CD4-positive, alpha-beta T cell treated with Interleukin-10 for 1 hour (primary cell): ENCODE measurements around the gene HUS1.
"Not testable (repeated sequence)": the region's sequence is repeated elsewhere in the genome, so short reads cannot be mapped to it uniquely, and the experiment has no call there.

Experiments used
- DNase-seq: peaks from one replicate; pipeline ENCODE4 v3.0.0-alpha.2; 2020

The HUS1 gene

GRCh38 chr7:47943676-47944474, 35.5 kb downstream of the HUS1 start:
- DNase-seq = no peak

DNA sequence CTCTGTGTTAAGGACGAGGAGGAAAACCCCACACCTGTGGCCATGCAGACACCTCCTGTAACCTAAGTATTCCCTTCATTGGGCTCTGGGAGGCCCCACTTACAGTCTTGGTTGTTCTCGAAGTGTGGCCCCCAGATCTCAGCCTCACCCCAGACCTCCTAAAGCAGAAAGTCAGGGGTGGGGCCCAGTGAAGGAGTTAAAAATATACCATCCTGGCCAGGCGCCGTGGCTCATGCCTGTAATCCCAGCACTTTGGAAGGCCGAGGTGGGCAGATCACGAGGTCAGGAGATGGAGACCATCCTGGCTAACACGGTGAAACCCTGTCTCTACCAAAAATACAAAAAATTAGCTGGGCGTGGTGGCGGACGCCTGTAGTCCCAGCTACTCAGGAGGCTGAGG, 36.8 kb downstream of the HUS1 start:
- DNase-seq = not testable (repeated sequence)

GRCh38 chr7:47942132-47942531, 37.3 kb downstream of the HUS1 start:
- no peak for DNase-seq

GRCh38 chr7:47941136-47941844, 38.1 kb downstream of the HUS1 start:
- no peak for DNase-seq

DNA sequence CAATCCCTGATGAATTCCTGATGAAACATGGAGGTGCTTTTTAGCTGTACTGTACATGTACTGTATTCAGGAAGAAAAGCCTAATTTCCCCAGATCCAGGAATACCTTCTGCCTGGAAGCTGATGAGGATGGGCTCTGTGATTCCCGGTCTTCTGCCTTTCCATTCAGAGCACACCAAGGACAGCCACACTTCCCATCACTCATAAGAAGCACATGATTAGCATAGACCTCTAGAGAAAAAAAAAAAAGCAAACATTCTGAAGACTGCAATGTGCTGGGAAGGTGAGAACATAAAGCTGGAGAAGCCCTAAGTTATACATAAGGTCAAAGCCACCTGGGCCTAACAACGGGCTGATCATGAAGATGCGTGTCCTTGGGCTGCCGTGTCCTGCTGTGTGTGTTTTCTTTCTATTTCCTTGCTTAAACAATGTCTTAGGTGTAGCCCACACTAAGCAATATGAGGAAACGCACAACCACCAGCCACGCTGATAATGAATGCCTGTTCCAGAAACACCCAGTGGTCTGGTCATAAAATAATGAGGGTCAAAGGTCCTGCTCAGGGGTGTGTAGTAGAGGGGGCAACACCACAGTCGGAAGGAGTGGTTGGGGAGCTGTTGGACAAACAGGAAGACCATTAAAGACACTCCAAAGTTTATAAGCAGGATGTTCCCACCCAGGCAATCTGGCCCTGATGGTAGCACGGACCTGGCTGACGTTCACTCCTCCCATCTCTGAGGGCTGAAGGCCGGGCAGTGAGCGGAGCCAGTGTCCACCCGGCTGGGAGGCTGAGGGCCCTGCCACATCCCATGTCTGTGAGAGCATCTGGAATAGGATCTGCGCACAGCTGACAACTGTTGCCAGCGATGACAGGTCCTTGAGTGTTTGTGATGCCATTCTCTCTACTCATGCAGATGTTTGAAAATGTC, 39.1 kb downstream of the HUS1 start:
- no peak for DNase-seq

- no peak for DNase-seq
Observed at GRCh38 chr7:47939425-47940036, 39.9 kb downstream of the HUS1 start.

GRCh38 chr7:47938574-47939165, 40.7 kb downstream of the HUS1 start:
- DNase-seq = no peak

DNA sequence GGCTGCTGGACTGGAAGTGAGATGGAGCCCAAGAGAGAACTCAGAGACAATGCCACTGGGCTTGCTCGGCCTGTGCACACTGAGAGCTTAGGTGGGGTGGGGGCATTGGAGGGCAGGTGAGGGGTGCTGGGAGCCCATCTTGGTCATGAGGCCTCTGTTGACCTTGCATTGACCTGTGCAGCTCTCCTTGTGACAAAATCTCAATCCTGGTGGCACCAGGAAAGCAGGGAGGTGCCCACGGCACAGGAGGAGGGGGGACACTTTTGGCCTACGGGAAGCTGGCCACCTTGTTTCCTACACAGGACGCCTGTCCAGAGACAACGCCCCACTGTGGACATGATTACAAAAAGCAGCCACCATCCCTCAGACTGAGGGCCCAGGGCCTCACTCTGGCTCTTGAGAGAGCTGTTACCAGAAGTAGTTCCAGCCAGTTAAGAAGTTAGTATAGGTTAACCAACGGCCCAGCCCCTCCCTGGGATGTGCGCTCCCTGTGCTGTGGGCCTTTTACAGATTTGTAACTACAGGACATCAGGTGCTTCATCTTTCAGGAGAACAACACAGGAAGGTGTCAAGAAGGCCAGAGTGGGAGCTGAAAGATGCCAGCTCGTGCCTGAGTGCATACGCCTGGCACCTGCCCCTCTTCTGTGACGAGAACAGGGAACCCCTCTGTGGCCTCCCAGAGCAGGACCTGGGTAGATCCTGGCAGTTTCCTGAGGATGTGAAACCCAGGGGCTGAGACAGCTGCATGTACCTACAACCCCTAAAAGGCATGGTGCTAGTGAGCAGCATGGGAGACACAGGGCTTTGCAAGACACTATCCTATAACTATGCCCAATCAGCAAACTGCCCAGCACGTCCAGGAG, 41.5 kb downstream of the HUS1 start:
- no peak for DNase-seq

DNA sequence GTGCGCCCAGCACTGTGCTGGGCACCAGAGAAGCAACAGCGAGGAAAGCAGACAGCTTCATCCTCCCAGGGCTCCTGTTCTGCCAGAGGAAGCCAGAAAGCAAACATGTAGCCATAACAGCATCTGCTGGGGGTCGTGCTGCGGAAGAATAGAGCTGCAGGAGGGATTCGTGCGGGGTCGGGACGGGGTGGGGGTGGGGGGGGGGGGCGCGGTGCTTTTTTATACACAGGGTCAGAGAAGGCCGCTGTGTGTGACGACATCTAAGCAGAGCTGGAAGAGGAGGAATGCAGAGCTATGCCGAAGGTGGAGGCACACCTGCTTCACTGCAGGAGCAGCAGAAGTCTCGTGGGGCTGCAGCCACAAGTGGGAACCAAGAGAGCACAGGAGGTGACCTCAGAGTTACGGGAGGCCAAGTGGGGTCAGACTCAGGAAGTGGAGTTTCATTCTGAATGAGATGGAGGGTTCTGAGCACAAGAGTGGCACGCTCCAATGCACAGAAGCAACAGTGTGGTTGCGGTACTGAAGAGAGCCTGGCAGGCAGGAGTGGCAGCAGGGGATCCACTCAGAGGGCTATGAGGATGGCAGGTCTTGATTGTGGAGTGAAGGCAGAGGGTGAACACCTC, 42.2 kb downstream of the HUS1 start:
- DNase-seq = no peak

DNA sequence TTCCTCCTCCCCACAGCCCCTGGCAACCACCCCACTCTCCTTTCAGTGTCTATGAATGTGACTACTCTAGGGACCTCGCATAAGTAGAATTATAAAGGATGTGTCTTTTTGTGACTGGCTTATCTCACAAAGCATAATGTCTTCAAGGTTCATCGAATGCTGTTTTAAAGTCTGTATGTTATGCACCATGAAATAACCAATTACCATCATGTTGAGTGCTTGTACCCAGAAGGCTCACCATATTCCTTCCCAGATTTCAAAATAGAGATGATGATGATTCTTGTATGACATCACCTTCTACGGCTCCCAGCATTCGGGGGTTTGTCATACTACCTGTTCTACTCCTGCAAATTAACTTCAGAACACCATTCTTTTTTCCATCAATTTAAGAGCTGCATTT, 43.1 kb downstream of the HUS1 start:
- no peak for DNase-seq

- DNase-seq = no peak
Observed at GRCh38 chr7:47935336-47935735, 44.1 kb downstream of the HUS1 start.

GRCh38 chr7:47934831-47935230, 44.6 kb downstream of the HUS1 start:
- no peak for DNase-seq

DNA sequence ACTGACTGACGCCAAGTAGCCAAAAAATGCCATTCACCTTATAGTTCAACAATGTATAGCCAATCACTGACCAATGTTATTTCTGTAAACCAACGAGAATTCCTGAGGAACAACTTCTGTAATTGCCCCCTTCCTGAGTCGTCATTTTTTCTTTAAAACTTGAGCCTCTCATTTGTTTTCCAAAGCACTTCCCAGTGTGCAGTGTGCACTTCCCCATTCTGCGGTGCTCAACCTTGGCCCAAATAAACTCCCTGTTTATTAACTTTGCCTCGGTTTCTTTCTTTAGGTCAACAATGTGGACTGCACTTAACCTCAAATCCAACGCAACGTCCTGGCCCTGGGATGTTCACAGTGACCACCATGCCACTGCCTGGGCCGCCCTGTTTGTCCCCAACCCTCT, 46.2 kb downstream of the HUS1 start:
- DNase-seq = no peak

DNA sequence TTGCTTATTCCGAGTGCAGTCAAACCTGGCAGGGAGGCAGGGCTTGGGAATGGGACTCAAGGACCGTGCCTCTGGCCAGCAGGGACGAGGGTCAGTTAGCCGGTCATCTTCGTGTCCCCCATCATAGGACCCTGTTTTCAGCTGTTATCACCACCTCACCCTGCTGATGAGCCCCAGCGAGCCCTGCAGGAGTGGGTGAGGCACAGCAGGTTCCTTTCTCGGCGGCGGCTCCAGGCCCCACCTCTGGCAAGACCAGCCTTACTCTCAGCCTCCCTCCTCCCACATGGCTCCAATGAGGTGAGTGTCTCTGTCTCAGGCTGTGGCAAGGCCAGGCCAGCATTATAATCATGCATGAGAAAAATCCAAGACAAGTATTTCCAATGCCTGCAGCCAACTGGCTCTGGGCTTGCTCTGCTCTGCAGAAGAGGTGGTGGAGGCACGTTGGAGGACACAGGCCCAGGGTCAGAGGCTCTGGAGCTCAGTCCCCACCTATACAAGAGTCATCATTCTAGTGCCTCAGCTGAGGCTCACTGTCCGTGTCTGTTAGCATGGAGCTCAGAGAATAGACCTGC, 46.9 kb downstream of the HUS1 start:
- no peak for DNase-seq

- no peak for DNase-seq
Observed at GRCh38 chr7:47932016-47932415, 47.4 kb downstream of the HUS1 start.

DNA sequence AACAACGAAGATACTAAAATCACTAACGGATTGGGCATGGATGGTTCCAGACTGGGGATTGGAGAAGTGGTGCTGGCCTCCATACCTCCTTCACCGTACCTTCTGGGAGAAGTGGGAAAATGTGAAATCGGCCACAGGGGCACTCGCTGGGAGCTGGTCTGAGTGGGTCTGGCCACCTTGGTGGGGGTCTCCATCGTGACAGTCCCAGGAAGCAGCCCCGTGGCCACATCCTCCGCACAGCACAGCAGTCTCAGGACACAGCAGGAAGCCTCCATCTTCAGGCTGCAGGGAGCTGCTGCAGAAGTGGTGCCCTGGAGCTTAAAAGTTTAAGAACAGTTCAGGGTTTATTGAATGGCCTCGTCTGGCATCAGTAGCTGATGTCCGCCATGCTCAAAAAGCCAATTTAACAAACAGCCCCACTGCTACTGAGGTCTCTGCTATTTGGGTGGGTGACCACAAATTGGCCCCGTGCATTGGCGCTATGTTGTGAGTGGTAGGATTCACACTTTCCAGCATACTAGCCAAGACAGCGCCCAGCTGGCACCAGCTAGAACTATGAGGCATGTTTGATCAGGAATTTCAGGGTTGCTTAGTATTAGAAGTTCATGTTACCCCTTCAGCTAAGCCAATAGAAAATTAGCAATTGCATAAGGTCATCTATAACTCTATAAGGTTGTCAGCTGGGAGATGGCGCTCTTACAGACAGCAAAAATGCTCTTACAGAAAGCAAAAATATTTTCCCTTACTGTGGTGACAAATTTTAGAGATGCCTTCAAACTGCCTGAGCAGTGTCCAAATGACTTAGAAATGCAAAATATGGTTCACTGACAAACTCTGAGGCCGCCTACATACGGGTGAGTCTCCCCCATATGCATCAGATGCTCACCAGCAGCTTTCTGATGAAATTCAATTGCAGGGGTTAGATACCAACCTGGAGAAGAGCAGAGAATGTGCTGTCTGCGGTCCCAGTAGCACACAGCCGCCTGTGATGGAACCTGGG, 48.1 kb downstream of the HUS1 start:
- DNase-seq = no peak

DNA sequence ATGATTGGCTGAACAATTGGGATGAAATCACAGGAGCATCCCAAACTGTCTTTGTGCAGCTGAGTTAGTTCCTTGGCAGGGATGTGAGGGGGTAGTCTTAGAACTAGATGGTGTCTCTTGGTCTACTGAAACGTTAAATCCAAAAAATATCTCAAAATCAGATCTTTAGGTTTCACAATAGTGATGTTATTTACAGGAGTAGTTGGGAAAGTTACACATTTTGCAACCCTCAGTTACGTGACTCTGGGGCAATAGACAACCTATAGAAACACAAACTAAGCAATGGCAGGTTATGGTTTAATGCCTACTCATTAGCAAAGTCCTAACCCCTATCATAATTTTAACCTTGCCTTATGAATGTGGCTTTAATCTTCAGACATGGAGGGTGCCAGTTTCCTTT, 55.1 kb downstream of the HUS1 start:
- DNase-seq = no peak

DNA sequence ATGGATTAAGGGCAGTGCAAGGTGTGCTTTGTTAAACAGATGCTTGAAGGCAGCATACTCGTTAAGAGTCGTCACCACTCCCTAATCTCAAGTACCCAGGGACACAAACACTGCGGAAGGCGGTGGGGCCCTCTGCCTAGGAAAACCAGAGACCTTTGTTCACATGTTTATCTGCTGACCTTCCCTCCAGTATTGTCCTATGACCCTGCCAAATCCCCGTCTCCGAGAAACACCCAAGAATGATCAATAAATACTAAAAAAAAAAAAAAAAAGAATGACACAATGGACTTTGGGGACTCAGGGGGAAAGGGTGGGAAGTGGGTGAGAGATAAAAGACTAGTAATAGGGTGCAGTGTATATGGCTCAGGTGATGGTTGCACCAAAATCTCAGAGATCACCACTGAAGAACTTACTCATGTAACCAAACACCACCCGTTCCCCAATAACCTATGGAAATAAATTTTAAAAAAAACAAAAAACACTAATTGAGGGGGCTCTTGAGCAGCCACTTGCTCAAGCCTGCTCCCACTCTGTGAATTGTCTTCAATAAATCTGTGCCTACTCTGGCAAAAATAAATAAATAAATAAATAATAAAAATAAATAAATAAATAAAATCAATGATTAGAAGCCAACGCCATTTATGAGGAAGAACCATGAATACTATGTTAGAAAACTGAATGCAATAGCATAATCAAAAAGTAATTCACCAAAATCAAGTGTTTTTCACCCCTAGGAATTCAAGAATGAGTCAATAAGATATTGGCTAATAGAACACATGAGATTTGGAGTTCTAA, 56.1 kb downstream of the HUS1 start:
- DNase-seq = not testable (repeated sequence)
